Gastroesophageal sphincter (tissue), 4 donors: ENCODE results near the gene CLEC7A. TPM values are rescaled to one million over a fixed set of nuclear protein-coding genes. Genes with fewer than 3 reads are reported as not detected.

Source experiments
- ATAC-seq: fragments of 150-250 bp; one replicate; pipeline ENCODE4 v1.9.1; 2016; ENCODE audit warnings: mild to moderate bottlenecking, moderate library complexity
- H3K27ac ChIP-seq, 4 donors: fragments of 200-600 bp; sonication (generic) in 3 of 4; 1 replicate in 3 of 4; 2 replicates in 1 of 4; pipeline ENCODE4 v1.5.1; 2016 to 2019
- H3K27me3 ChIP-seq: fragments of 200-600 bp; sonication (generic); one replicate; pipeline ENCODE4 v1.5.1; 2019
- H3K36me3 ChIP-seq, 2 donors: fragments of 200-600 bp; sonication (generic); one replicate each; pipeline ENCODE4 v1.5.1; 2019; ENCODE audit warnings: control low read depth in 1 of 2
- H3K4me1 ChIP-seq, 3 donors: fragments of 200-600 bp; sonication (generic); 1 replicate in 2 of 3; 2 replicates in 1 of 3; pipeline ENCODE4 v1.5.1; 2016 to 2019; ENCODE audit warnings: control low read depth in 2 of 3
- H3K4me3 ChIP-seq, 2 donors: fragments of 200-600 bp; sonication (generic); one replicate each; pipeline ENCODE4 v1.5.1; 2019; ENCODE audit warnings: mild to moderate bottlenecking in 1 of 2, moderate library complexity in 1 of 2
- H3K9me3 ChIP-seq, 3 donors: fragments of 200-600 bp; sonication (generic); one replicate each; pipeline ENCODE4 v1.5.1; 2017 to 2019; ENCODE audit warnings: control low read depth in 2 of 3
- EP300 ChIP-seq: sonication (generic); formaldehyde crosslinking; IDR thresholded peaks from one replicate; pipeline ENCODE4 v1.6.1; 2017; ENCODE audit warnings: antibody characterized with exemption, mild to moderate bottlenecking
- POLR2A ChIP-seq, 2 donors: fragments of 450-650 bp; IDR thresholded peaks; one replicate each; pipeline ENCODE4 v1.6.1; 2017; ENCODE audit warnings: antibody characterized with exemption in 2 of 2, mild to moderate bottlenecking in 2 of 2, moderate library complexity in 1 of 2
- POLR2AphosphoS5 ChIP-seq: sonication (generic); formaldehyde crosslinking; IDR thresholded peaks from one replicate; pipeline ENCODE4 v1.6.1; 2017; ENCODE audit warnings: antibody characterized with exemption
- WGBS, 2 donors: methylation state at CpG; one replicate each; pipeline ENCODE4 v1.1.5; 2018; ENCODE audit warnings: low coverage in 1 of 2; 5-methylcytosine and 5-hydroxymethylcytosine counted together
- total RNA-seq, 4 donors: library from RNA; depleted of rRNA; stranded (reverse); fragments of >200 nt; gene quantifications; one replicate each; pipeline ENCODE4 v1.1.0, GENCODE V29; 2016
- TF ChIP-seq, protein P1 (sequence below), 4 experiments: fragments of 200-600 bp in 2 of 4; fragments of 450-650 bp in 2 of 4; sonication (generic) in 1 of 4; IDR thresholded peaks; one replicate each; pipeline ENCODE4 v1.5.1; 2017 to 2019; ENCODE audit warnings: antibody characterized with exemption in 4 of 4, mild to moderate bottlenecking in 2 of 4, moderate library complexity in 2 of 4

CLEC7A gene
- total RNA-seq, 4 donors from 2014 or later = 1.9 to 9.0 (median 5.1) TPM

DNA sequence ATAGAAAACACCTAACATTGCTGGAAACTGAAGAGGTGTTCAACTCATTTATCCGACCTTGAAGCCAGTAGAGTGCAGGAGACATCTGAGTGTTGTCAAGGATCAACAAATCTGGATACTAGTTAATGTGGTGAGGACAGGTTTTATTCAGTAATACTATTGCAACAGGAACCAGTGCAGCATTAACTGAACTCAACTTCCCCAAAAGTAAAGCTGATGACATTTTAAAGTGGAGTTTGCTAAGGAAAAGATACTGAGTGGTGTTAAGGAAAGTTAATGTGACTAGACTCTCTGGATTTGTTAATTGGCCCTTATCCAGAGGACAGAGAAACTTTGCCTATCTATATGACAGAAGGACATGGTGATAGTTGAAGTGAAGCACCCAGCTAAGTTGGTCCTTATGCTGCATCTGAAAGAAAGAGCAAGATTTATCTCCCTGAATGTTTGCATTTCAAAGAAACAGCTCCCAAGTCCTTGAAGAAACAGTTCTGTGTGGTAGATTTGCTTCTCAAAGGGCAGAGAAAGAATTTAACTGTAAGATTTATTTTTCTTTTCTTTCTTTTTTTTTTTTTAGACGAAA lies 1.2 kb upstream of the CLEC7A start:
- TF ChIP-seq, protein P1, sequence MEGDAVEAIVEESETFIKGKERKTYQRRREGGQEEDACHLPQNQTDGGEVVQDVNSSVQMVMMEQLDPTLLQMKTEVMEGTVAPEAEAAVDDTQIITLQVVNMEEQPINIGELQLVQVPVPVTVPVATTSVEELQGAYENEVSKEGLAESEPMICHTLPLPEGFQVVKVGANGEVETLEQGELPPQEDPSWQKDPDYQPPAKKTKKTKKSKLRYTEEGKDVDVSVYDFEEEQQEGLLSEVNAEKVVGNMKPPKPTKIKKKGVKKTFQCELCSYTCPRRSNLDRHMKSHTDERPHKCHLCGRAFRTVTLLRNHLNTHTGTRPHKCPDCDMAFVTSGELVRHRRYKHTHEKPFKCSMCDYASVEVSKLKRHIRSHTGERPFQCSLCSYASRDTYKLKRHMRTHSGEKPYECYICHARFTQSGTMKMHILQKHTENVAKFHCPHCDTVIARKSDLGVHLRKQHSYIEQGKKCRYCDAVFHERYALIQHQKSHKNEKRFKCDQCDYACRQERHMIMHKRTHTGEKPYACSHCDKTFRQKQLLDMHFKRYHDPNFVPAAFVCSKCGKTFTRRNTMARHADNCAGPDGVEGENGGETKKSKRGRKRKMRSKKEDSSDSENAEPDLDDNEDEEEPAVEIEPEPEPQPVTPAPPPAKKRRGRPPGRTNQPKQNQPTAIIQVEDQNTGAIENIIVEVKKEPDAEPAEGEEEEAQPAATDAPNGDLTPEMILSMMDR (IDR thresholded peaks at IDR 0.05) = no peak
- TF ChIP-seq POLR2AphosphoS5 = no peak
- no peak for ATAC-seq
- 56 to 100% methylated on average over 1 to 2 of the region's 2 CpGs for WGBS, 2 donors

DNA sequence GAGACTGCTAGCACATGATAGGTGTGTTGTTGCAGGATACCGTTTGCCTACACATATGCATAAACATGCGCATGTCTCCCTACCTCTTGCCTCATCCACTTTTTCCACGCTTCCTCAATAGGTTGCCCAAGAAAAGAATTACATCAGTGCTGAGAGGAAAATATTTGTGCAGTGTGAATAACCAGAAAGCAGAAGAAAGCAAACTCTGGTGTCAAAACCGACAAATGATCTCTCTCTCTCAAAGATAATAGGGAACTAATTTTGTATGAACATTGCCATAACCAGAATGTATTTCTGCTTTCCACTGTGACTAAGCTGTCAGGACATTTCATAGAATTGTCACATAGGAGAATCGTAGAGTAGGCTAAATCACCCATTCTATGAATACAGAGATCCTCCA lies 1.3 kb downstream of the CLEC7A start:
- Histone ChIP-seq H3K36me3 (no peaks in the 10 kb centered on the region), H3K4me1 (no peaks in the 10 kb centered on the region), H3K27ac (no peak overlapping the region), H3K27me3 (no peaks in the 10 kb centered on the region), H3K4me3 (no peak overlapping the region), H3K9me3 (no peaks in the 10 kb centered on the region)
- peak in 1 of 2 donors; percentile 33 for TF ChIP-seq POLR2A (IDR thresholded peaks at IDR 0.05)
- no peak for TF ChIP-seq EP300
- WGBS, 2 donors = 64 to 67% methylated on average over 1 to 5 of the region's 5 CpGs
- ATAC-seq = peak; percentile 55

More for the DNA sequence above, 1.2 kb upstream of the CLEC7A start:
- Histone ChIP-seq H3K4me3 (no peak overlapping the region), H3K36me3 (no peaks in the 10 kb centered on the region), H3K27ac (peak overlapping the region in 1 of 4 donors; percentile 37), H3K4me1 (no peaks in the 10 kb centered on the region), H3K27me3 (no peaks in the 10 kb centered on the region), H3K9me3 (no peaks in the 10 kb centered on the region)

DNA sequence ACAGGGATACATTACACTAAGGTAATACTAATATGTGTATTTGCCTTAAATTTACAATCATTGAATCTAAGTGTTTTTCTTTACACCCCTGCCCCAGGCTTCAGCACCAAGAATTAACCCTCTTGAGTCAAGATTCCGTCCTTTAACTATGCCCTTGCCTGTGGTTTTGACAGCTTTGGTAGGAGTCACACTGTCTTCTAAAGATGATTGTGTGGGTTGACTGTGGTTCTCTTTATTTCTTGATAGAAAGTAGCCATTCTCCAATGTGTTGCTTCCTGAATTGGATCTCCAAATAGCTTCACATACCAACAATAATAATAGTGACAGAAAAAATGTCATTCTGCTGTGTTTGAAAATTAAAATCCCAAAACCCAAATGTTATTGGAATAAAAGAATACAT lies 3.6 kb downstream of the CLEC7A start:
- no peaks in the 10 kb centered on the region for H3K27me3 ChIP-seq
- no peaks in the 10 kb centered on the region for H3K4me1 ChIP-seq
- no peaks in the 10 kb centered on the region for H3K9me3 ChIP-seq
- H3K36me3 ChIP-seq = no peaks in the 10 kb centered on the region
- no peak overlapping the region for H3K27ac ChIP-seq
- H3K4me3 ChIP-seq = no peak overlapping the region
- WGBS, 2 donors = 63 to 88% methylated on average over 1 of the region's 1 CpG
- TF ChIP-seq EP300 = no peak
- no peak for TF ChIP-seq POLR2A (IDR thresholded peaks at IDR 0.05)
- no peak for TF ChIP-seq POLR2AphosphoS5
- TF ChIP-seq, protein P1 (IDR thresholded peaks at IDR 0.05) = no peak
- no peak for ATAC-seq

DNA sequence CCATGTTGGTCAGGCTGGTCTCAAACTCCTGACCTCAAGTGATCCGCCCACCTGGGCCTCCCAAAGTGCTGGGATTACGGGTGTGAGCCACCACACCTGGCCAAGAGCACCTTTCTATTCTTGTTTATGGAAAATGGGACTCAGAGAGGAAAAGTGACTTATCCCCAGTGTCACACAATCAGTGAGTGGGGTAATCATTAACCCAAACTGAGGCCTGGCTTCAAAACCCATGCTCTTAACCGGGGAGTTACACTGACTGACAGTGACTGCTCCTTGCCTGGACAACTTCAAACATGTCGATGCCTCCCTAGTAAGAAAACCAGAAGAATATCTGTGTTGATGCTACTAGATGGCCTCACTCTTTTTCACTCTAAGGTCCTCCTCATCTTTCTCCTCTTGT lies 7.3 kb downstream of the CLEC7A start:
- no peak for TF ChIP-seq EP300
- TF ChIP-seq, protein P1 (IDR thresholded peaks at IDR 0.05) = no peak
- TF ChIP-seq POLR2AphosphoS5 = no peak
- no peak for TF ChIP-seq POLR2A (IDR thresholded peaks at IDR 0.05)
- WGBS, 2 donors = 66 to 74% methylated on average over 2 to 4 of the region's 4 CpGs
- no peak overlapping the region for H3K27ac ChIP-seq
- ATAC-seq = no peak
- no peaks in the 10 kb centered on the region for H3K36me3 ChIP-seq
- no peaks in the 10 kb centered on the region for H3K27me3 ChIP-seq
- no peak overlapping the region for H3K4me3 ChIP-seq
- no peaks in the 10 kb centered on the region for H3K9me3 ChIP-seq
- H3K4me1 ChIP-seq = no peaks in the 10 kb centered on the region

DNA sequence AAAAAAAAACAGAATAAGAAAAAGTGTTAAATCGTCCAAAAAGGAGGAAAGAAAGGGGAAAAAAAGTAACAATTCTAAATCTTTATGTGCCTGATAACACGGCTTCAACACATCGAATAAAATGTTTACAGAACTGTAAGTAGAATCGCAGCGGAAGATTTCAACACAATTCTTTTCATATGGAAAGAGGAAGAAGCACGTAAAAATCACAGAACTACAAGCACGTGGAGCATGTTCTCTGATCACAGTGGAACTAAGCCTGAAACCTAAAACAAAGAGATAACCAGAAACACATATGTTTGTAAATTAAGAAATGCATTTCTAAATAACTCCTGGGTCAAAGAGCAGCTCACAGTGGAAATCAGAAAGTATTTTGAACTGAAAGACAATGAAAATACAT lies 8.7 kb downstream of the CLEC7A start:
- no peak for ATAC-seq
- WGBS, 2 donors = 66 to 80% methylated on average over 6 to 7 of the region's 7 CpGs
- H3K36me3 ChIP-seq = no peaks in the 10 kb centered on the region
- no peak overlapping the region for H3K4me3 ChIP-seq
- TF ChIP-seq POLR2A (IDR thresholded peaks at IDR 0.05) = no peak
- TF ChIP-seq, protein P1 (IDR thresholded peaks at IDR 0.05) = no peak
- no peak for TF ChIP-seq POLR2AphosphoS5
- no peak for TF ChIP-seq EP300
- H3K27me3 ChIP-seq = no peaks in the 10 kb centered on the region
- no peaks in the 10 kb centered on the region for H3K9me3 ChIP-seq
- H3K27ac ChIP-seq = no peak overlapping the region
- H3K4me1 ChIP-seq = no peaks in the 10 kb centered on the region
